Measurements from ENCODE around the gene KCNG4. TPM values are rescaled to one million over a fixed set of nuclear protein-coding genes. Genes with fewer than 3 reads are reported as not detected.

KCNG4 gene
- total RNA-seq, 1 experiment from 2014 or later = not detected

DNA sequence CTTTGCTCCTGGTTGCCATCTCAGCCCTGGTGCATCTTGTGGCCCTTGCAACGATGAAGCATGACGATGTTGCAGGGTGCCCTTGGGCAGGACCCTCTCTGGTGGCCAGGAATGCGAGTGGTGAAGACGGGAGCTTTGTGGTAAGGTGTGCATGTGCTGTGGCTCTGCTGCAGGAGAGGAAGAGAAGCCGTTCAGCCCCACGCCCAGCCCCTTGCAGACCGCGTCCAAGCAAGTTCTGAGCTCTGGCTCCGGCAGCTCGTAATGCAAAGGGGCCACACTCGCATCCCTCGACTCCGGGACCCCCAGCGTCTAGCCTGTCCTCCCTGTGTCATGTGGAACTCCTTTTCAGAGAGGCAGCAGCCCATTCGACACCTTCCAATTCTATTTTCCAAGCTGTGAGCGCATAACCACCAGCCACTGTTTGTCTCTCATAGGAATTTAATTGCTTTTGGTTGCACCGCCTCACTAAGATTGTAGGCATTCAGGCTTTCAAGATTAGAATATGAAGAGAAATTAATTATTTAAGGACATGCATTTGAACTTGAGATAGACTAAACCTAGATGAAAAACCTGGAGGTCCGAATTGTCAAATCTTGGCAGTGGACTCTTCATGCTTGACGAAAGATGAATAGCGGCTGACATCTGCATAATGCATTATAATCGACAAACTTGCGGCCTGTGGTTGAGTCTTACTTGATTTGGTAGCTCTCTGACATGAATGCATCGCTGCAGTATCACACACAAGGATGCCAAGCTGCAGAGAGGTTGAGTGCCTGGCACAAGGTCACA is 21.1 kb upstream of the KCNG4 start:
- no peak overlapping the region for H3K4ac ChIP-seq (ENCODE audit: low read depth, low read length)
- no peak overlapping the region for H3K27ac ChIP-seq (ENCODE audit: insufficient read length, low read depth, low read length)
- TF ChIP-seq, protein P1, sequence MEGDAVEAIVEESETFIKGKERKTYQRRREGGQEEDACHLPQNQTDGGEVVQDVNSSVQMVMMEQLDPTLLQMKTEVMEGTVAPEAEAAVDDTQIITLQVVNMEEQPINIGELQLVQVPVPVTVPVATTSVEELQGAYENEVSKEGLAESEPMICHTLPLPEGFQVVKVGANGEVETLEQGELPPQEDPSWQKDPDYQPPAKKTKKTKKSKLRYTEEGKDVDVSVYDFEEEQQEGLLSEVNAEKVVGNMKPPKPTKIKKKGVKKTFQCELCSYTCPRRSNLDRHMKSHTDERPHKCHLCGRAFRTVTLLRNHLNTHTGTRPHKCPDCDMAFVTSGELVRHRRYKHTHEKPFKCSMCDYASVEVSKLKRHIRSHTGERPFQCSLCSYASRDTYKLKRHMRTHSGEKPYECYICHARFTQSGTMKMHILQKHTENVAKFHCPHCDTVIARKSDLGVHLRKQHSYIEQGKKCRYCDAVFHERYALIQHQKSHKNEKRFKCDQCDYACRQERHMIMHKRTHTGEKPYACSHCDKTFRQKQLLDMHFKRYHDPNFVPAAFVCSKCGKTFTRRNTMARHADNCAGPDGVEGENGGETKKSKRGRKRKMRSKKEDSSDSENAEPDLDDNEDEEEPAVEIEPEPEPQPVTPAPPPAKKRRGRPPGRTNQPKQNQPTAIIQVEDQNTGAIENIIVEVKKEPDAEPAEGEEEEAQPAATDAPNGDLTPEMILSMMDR (conservative IDR thresholded peaks at IDR 0.05) = no peak
- no peaks in the 10 kb centered on the region for H3K79me1 ChIP-seq (ENCODE audit: insufficient read depth, low read depth, low read length, poor library complexity, severe bottlenecking)
- H2BK120ac ChIP-seq (ENCODE audit: low read depth, low read length, poor library complexity, severe bottlenecking) = no peak overlapping the region
- H4K20me1 ChIP-seq (ENCODE audit: control insufficient read depth, insufficient read depth, insufficient read length) = no peaks in the 10 kb centered on the region
- no peak overlapping the region for H2BK15ac ChIP-seq (ENCODE audit: low read depth, low read length)
- H3K9me3 Mint-ChIP-seq = peaks cover 0 to 4% of the 10 kb centered on the region in 2 experiments; a peak in 2 of 5 replicates
- H3K4me3 Mint-ChIP-seq = no peak overlapping the region; a peak in 1 of 5 replicates
- H3K27me3 Mint-ChIP-seq (ENCODE audit: low read depth) = peaks cover 19% of the 10 kb centered on the region
- H3K4me1 Mint-ChIP-seq = no peaks in the 10 kb centered on the region
- H3K4me2 ChIP-seq (ENCODE audit: insufficient read depth, insufficient read length, low read length) = no peak overlapping the region
- WGBS (ENCODE audit: extremely low coverage, insufficient read length, low lambda C conversion rate) = no CpG with 5 or more reads among the region's 23 CpGs
- no peak overlapping the region for H3K9ac ChIP-seq (ENCODE audit: extremely low read depth, insufficient read length, low read length)
- no peak overlapping the region for H3K23ac ChIP-seq (ENCODE audit: insufficient read length, low read depth, low read length)
- no peaks in the 10 kb centered on the region for H3K27me3 ChIP-seq (ENCODE audit: insufficient read depth, low read length)
- no peak overlapping the region for H2BK5ac ChIP-seq (ENCODE audit: insufficient read length, low read length)
- no peak overlapping the region for H4K5ac ChIP-seq (ENCODE audit: insufficient read length, low read depth, low read length)
- H2AFZ ChIP-seq (ENCODE audit: low read length) = no peak overlapping the region
- H3K23me2 ChIP-seq (ENCODE audit: insufficient read length, low read depth, low read length, poor library complexity, severe bottlenecking) = no peaks in the 10 kb centered on the region
- no peaks in the 10 kb centered on the region for H3K4me1 ChIP-seq (ENCODE audit: insufficient read depth, low read length)
- no peak overlapping the region for H3K14ac ChIP-seq (ENCODE audit: insufficient read depth, low read length)
- no peak overlapping the region for H3K18ac ChIP-seq (ENCODE audit: insufficient read length, low read depth, low read length)
- H3K9me3 ChIP-seq (ENCODE audit: control insufficient read depth, low read depth, low read length) = no peaks in the 10 kb centered on the region
- H3K36me3 Mint-ChIP-seq (ENCODE audit: insufficient read depth in 1 of 3, low read depth in 3 of 3) = no peaks in the 10 kb centered on the region
- H3K56ac ChIP-seq (ENCODE audit: insufficient read length, low read depth, low read length) = no peak overlapping the region
- no peak overlapping the region for H2BK12ac ChIP-seq (ENCODE audit: insufficient read length, low read depth, low read length)
- H3K79me2 ChIP-seq (ENCODE audit: insufficient read depth, low read length) = no peaks in the 10 kb centered on the region
- no peak overlapping the region for H2BK20ac ChIP-seq (ENCODE audit: low read depth, low read length, poor library complexity, severe bottlenecking)
- H4K8ac ChIP-seq (replicated peaks; ENCODE audit: insufficient read length, low read depth, low read length) = no peak overlapping the region
- no peak overlapping the region for H3K27ac Mint-ChIP-seq
- no peak overlapping the region for H3T11ph ChIP-seq (ENCODE audit: low read length)
- H2AK5ac ChIP-seq (ENCODE audit: insufficient read length, low read length) = no peak overlapping the region
- no peak overlapping the region for H4K91ac ChIP-seq (ENCODE audit: insufficient read length, low read depth, low read length)
- no peak for DNase-seq
